COLO668 (cell line): ENCODE measurements around the gene TAX1BP3.
"Not testable (repeated sequence)": the region's sequence is repeated elsewhere in the genome, so short reads cannot be mapped to it uniquely, and the experiment has no call there.

Experiments
- DNase-seq: peaks from one replicate; lab custom pipeline; 2025; ENCODE audit not compliant: unreplicated experiment; lab: John Stamatoyannopoulos, UW

The TAX1BP3 gene, protein sequence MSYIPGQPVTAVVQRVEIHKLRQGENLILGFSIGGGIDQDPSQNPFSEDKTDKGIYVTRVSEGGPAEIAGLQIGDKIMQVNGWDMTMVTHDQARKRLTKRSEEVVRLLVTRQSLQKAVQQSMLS

DNA sequence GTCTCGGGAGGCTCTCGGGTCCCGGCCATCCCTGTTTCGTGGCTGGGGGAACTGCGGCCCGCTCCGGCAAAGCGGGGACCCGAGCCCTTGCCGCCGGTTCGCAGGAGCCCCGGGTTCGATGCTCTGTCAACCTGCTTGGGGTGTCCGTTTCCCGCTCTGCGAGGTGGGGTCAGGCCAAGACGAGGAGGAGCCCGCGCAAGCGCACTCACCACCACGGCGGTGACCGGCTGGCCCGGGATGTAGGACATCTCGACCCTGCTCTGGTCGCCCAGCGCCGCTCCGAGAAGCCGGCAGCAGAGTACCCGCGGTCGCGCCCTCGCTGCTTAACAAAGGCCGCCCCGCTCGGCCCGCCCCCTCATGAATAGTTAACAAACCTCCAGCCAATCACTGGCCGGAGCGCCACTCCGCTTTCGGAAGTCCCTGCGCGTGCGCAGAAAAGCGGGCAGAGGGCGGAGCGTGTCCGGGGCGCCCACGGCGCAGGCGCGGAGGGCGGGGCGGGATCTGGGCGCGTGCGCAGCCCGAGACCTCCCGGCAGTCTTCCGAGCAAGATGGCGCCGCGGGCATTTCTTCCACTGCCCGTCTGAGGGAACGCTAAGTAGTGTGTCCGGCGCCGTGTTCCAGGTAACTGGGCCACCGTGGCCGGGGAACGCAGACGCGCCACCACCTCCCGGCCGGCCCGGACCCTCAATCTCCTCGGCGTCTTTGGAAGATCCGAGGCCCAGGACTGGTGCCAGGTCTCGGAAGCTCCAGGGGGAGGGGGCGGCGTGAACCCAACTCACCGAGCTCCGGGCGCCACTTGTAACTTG is at the start of gene TAX1BP3, which contains the start of gene EMC6:
Gene TAX1BP3, minus strand, starts transcription at position 300 of the 806 bp plus-strand sequence. Its CDS starts 52 bp downstream, at position 248.
Gene EMC6, plus strand, starts transcription at position 534 of the 806 bp plus-strand sequence. CDS start 335 bp downstream, outside the sequence.
- peak; percentile 97 for DNase-seq

DNA sequence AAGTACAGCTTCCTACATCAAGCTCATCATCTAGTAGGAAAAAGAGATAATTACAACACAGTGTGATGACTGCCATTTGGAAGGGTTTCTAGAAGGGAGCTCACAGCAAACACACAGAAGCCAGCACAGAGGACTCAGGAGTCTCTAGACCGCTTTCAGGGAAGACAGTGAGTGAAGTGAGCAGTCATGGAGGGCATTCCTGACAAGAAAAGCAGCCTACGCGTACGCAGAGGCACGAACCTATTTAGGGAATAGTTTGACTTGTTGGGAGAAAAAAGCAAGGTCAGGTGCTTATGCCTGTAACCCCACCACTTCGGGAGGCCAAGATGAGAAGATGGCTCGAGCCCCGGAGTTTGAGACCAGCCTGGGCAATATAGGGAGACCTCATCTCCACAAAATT is 46.9 kb upstream of the TAX1BP3 start:
- DNase-seq, result no peak

DNA sequence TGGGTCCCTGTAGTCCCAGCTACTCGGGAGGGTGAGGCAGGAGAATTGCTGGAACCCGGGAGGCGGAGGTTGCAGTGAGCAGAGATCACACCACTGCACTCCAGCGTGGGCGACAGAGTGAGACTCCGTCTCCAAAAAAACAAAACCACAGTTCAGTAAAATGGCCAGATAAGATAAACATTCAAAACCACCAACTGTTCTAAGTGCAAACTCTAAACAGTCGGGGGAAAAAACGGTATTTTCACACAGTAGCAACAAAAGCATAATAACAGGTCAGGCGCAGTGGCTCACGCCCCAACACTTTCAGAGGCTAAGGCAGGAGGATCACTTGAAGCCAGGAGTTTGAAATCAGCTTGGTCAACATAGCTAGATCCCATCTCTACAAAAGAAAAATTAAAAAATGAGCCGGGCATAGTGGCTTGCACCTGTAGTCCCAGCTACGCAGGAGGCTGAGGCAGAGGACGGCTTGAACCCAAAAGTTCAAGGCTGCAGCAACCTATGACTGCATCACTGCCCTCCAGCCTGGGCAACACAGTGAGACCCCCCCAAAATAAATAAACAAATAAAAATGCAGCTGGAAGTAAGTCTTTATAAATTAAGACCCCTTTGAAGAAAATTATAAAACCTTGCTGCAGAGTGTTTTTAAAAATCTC is 44.6 kb upstream of the TAX1BP3 start:
- DNase-seq, result no peak

DNA sequence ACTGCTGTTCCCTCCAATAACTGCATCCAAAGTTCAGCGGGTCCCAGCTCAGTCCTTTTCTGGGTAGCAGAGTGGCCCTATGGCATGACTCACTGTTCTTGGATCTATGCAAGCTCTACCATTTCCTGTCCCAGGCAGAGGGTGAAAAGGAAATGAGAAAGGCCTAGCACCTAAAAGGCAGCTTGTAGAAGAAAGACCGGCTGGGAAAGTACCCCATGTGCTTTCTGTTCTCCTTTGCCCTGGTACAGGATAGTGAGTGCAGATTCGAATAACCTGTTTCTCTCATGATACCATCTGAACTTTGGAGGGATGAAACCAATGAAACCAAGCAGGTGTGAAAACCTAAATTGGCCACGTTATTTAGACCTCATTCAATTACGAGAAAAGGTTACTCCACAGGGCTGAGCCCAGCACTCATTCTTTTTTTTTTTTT is 42.6 kb upstream of the TAX1BP3 start:
- DNase-seq, result no peak

DNA sequence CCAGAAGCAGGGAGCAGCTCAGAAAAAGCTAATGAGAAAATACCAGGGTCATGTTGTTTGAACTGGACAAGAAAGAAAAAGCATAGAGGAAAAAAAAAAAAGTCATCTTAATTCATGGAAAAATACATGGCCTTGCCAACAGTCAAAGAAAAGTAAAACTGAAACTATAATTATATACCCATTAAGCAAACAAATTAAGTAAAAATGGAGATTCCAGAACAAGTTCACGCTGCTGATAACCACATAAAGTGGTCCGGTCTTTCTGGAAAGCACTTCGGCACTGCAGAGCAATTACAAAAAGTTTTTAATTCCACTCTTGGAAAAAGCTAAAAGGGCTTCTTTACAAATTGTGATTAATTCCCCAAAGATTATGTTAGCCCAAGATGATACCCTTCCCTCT is 40.0 kb upstream of the TAX1BP3 start:
- DNase-seq, result no peak

DNA sequence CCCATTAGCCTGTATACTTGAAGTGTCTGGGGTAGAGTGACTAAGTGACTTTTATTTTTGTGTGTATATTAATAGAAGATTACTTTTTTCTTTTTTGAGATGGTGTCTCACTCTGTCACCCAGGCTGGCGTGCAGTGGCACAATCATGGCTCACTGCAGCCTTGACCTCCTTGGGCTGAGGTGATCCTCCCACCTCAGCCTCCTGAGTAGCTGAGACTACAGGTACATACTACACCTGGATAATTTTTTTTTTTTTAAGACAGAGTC is 37.3 kb upstream of the TAX1BP3 start:
- not testable (repeated sequence) for DNase-seq

DNA sequence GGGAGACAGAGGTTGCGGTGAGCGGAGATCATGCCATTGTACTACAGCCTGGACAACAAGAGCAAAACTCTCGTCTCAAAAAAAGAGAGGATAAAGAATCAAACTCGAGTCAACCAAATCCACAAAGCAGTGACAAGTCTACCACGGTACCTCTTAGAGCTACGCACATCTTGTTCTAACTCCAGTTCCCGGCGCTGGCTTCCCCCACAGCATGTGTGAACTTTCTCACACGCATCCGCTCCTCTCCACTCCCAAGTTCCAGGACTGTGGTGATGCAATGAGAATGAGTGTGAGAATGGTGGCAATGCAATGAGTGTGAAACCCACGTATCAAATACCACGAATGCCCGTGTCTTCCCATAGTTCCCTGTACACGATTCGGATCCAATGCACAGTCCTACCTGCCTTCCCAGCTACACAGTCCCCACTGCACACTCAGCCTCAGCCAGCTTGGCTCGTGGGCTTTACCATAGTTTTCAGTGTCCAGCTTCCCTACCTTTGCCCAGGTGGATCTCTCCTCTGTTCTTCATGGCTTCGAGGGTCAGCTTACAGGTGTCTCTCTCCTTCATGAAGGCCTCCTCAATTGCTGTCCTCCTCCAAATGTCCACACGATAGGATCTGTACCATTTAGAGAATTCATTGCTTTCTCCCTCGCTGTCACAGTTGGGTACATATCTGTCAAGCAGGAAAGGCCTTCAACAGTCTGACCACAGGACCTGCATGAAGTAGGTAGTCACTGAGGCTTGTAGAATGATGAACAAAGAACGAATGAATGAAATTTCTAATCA is 36.7 kb upstream of the TAX1BP3 start:
- DNase-seq, result no peak

DNA sequence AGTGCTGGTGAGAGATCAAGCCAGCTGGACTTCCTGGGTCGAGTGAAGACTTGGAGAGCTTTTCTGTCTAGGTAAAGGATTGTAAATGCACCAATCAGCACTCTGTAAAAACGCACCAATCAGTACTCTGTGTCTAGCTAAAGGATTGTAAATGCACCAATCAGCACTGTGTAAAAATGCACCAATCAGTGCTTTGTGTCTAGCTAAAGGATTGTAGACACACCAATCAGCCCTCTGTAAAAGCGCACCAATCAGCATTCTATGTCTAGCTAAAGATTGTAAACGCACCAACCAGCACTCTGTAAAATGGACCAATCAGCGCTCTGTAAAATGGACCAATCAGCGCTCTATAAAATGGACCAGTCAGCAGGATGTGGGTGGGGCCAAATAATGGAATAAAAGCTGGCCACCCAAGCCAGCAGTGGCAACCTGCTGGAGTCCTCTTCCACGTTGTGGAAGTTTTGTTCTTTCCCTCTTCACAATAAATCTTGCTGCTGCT is 33.7 kb upstream of the TAX1BP3 start:
- not testable (repeated sequence) for DNase-seq

DNA sequence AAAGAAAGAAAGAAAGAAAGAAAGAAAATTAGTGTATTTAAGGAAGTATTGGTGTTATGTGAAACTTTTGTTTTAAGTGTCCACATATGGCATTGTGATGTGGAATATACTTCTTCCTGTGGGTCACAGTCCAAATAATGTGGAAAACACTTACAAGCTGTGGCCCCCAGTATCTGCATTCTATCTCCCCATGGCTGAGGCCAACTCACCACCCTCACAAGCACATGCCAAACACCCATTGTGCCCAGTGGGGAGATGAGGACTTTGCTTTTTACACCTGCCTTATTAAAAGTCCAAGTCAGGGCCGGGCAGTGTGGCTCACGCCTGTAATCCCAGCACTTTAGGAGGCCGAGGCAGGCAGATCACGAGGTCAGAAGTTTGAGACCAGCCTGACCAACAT is 31.6 kb upstream of the TAX1BP3 start:
- DNase-seq, result no peak

DNA sequence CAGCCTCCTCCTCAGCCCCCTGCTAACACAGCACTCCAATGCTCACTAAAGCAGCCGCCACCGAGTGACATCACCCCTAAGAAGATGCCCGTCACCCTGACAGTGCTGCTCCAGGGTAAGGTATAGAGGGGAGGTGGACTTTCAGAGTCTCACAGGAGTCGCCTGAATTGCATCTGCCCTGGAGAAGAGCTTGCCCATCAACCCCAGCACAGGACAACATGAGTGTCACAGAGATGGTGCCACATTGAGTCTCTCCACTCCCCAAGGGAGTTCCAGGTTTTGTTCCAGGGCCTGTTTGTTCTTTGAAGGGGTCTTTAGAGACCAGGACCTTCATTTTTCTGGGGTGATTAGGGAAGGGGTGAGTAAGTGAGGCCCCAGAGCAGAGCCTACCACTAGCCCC is 29.8 kb upstream of the TAX1BP3 start:
- no peak for DNase-seq

DNA sequence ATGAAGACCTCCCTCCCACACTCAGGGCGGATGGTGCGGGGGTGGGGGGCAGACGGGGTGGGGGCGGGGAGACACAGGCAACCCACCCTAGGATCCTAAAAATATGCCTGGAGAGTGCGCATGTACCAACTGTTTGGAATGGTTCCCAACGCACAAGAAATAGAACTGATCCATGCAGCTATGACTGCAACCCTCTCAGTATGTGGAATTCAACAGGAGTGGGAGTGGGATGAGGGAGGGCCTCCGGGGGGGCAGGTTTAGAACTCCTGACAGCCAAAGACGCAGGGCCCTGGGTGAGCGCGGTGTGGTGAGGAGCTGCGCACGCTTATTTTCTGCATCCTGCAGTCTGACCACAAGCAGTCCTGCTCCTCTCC is 28.7 kb upstream of the TAX1BP3 start:
- no peak for DNase-seq

DNA sequence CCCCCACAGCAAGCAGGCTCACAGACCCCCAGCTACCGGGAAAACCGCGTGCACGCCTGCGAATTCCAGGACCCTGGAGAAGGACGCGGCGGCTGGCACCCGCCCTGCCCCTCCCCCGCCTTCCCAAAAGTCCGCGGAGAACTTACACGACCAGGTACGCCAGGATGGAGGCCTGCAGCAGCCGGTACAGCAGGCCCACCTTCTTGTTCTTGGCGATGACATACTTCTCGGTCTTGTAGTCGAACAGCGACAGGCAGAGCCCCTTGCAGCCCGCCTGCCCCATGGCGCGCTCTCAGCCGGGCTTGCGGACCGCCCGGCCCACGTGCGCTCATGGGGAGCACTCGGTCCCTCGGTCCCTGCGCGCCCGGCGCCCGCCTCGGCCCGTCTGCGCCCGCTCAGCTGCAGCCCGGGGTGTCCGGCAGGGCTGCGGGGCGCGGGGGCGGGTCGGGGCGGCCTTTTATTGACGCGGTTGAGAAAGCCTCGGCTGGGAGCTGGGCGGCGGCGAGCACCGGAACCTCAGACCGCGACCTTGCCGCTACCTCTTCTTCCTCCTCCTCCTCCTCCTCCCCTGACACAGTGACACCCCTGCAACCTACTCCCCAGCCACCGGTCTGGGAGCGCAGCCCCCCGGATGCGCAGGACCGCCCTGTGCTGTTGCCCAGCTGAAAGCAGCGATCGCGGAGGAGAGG is 27.5 kb upstream of the TAX1BP3 start, which contains the start of gene P2RX5:
Gene P2RX5, minus strand, starts transcription at position 433 of the 689 bp plus-strand sequence. Its CDS starts 150 bp downstream, at position 283.
- peak; percentile 9 for DNase-seq

DNA sequence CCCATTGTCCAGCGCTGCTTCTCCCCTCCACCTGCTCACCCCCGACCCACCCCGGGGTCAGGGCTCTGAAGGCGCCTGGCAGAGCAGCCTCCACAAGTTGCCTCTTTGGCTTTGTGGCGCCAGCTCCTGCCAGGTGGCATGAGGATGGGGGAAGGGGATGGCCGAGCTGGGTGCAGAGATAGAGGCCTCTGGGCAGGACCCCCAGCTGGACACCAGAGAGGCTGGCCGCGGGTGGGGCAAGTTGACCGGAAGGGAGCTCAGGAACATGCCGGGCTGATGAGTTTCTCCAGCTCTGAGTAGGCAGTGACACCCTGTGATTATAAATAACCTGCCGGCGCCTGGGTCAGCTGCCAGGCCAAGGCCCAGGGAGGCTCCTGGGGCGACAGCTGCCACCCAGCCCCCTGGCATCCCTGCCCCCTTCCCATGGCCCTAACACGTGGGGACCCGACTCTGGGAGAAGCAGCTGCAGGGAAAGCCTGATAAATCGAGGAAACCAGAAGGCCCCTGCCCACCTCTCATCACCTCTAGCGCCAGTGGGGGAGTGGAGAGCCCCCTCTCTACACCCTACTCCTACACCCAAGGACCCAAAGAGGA is 26.8 kb upstream of the TAX1BP3 start:
- no peak for DNase-seq

DNA sequence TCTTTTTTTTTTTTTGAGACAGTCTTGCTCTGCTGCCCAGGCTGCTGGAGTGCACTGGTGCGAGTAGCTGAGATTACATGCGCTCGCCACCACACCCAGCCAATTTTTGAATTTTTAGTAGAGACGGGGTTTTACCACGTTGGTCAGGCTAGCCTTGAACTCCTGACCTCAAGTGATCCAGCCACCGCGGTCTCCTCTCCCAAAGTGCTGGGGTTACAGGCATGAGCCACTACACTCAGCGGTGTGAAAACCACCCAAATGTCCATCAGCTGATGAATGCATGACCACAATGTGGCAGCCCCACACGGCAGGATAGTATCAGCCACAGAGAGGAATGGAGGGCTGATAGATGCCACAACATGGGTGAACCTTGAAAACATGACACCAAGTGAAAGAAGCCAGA is 25.5 kb upstream of the TAX1BP3 start:
- no peak for DNase-seq

DNA sequence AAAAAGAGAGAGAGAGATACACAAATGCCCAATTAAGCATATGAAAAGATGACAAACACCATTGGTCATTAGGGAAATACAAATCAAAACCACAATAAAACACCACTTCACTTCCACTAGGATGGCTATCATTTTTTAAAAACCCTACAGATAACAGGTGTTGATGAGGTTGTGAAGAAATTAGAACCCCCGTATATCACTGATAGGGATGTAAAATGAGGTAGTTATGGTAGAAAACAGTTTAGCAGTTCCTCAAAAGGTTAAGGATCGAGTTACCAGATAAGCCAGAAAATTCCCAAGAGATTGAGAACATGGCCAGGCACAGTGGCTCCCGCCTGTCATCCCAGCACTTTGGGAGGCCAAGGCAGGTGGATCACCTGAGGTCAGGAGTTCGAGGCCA is 24.8 kb upstream of the TAX1BP3 start:
- no peak for DNase-seq

DNA sequence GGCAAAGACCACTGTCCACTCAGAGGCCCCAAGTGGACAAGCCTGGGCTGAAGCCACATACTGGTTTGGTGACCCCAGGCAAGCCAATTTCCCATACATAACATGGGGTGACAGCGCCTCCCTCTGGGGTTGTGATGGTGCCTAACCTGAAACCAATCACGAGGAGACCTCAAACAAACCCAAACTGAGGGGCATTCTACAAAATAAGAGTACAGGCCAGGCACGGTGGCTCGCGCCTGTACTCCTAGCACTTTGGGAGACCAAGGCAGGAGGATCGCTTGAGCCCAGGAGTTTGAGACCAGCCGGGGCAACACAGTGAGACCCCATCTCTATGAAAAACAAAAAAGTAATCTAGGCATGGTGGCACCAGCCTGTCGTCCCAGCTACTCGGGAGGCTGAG is 24.0 kb upstream of the TAX1BP3 start:
- DNase-seq, result no peak

DNA sequence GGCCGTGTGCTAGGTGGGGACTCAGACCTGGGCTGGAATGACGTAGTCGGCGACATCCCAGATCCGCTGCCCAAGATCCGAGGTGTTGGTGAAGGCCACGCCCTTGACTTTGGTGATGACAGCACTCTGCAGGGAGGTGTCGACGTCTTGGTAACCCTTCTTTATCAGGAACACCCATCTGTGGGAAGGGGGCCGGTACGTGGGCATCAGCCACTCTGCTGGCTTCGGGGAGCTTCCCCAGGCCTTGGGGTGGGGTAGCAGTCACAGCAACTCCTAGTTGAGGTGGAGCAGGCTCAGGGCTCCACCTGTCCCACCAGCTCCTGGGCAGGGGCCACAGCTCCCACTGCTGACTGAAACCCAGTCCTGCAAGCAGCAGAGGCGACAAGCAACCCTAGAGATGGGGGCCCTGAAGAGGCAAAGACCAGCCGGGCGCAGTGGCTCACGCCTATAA is 23.3 kb upstream of the TAX1BP3 start:
- DNase-seq, result no peak

DNA sequence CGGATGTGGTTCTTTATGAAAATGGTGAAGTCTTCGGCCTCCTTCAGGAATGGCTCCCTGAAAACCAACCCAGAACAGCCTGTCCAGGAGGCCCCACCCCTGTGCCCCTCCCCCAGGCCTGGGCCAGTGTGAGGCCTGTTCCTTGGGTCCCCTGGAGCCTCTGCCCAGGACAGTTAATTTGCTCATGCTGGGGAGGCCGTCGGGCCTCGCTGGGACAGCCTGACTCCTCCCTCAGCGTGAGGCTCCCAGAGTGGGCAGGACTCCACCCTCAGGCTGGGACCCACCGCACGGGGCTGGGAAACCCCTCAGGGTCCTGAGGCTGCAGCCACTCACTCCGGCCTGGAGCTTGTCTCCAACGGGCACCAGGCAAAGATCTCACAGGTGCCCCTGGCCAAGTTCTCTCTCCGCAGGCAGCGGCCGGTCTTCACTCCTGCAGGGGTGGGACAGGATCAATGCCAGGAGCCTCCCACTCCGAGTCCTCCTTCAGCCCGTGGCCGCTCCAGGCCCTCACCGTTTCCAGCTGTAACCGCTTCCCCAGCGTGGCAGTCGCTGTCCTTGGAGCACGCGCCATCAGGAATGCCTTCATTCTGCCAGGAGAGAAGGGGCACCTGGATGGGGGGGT is 21.8 kb upstream of the TAX1BP3 start:
- no peak for DNase-seq

DNA sequence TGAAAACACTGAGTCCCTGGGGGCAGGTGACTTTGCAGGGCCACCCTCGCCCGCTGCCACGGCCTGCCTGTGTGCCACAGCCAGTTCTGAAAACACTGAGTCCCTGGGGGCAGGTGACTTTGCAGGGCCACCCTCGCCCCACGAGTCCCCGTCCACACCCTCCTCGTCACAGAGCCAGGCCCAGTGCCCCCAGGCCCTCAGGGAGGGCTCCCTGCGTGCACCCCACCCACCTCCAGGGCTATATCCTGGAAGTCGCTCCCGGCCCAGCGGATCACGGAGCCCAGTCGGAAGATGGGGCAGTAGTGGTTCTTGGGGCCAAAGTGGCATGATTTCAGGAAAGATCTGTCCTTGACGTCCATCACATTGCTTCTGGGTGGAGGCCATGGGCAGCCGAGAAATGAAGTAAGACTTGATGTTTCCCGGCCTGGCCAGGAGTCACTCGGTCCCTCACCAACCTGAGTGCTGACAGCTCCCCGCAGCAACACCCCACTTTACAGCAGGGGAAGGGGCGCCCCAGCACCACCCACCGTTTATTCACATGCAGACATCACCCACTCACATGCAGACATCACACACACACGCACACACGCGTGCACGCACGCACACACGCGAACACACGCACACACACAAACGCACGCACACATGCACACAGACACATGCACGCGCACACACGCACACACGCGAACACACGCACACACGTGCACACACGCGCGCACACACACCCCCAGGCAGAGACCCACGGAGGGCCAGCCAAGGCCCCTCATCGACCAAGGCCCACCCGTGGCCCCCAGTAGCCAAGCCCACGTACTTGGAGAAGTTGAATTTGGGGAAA is 21.1 kb upstream of the TAX1BP3 start:
- DNase-seq, result no peak
